ENCODE measurements around the gene ACTG1. TPM values are rescaled to one million over a fixed set of nuclear protein-coding genes. Genes with fewer than 3 reads are reported as not detected.

Gene ACTG1
- total RNA-seq, 1 donor from 2014 or later: 5,342 TPM

DNA sequence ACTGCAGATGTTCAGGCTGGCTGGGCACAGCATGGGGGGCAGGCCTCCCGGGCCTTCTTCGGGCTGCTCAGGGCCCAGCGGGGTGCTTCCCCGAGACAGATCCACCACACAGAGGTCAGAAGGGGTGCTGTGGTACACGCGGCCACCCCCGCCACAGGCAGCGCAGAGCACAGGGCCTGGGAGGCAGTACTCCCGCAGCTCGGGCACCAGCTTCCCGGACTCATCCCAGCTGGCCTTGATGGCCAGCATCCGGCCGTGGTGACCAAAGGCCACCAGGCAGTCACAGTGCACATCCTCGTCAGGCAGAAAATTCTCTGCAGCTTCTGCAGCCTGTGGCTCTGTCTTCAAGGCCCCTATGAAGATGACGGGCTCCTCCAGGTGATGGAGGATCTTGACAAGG, 37.7 kb upstream of the ACTG1 start:
- H3K36me3 Mint-ChIP-seq (ENCODE audit: unreplicated experiment): no peaks in the 10 kb centered on the region
- peaks cover 14% of the 10 kb centered on the region for H3K9me3 Mint-ChIP-seq (ENCODE audit: unreplicated experiment)
- no peak for DNase-seq
- peaks cover 10% of the 10 kb centered on the region for H3K4me1 Mint-ChIP-seq (ENCODE audit: low read depth, unreplicated experiment)
- H3K27ac Mint-ChIP-seq (ENCODE audit: unreplicated experiment): no peak overlapping the region
- peaks cover 13% of the 10 kb centered on the region for H3K27me3 Mint-ChIP-seq (ENCODE audit: unreplicated experiment)
- TF ChIP-seq, protein P1, sequence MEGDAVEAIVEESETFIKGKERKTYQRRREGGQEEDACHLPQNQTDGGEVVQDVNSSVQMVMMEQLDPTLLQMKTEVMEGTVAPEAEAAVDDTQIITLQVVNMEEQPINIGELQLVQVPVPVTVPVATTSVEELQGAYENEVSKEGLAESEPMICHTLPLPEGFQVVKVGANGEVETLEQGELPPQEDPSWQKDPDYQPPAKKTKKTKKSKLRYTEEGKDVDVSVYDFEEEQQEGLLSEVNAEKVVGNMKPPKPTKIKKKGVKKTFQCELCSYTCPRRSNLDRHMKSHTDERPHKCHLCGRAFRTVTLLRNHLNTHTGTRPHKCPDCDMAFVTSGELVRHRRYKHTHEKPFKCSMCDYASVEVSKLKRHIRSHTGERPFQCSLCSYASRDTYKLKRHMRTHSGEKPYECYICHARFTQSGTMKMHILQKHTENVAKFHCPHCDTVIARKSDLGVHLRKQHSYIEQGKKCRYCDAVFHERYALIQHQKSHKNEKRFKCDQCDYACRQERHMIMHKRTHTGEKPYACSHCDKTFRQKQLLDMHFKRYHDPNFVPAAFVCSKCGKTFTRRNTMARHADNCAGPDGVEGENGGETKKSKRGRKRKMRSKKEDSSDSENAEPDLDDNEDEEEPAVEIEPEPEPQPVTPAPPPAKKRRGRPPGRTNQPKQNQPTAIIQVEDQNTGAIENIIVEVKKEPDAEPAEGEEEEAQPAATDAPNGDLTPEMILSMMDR (IDR thresholded peaks at IDR 0.05; ENCODE audit: partially characterized antibody, unreplicated experiment): no peak
- peak overlapping the region; percentile 46 for H3K4me3 Mint-ChIP-seq (ENCODE audit: unreplicated experiment)

DNA sequence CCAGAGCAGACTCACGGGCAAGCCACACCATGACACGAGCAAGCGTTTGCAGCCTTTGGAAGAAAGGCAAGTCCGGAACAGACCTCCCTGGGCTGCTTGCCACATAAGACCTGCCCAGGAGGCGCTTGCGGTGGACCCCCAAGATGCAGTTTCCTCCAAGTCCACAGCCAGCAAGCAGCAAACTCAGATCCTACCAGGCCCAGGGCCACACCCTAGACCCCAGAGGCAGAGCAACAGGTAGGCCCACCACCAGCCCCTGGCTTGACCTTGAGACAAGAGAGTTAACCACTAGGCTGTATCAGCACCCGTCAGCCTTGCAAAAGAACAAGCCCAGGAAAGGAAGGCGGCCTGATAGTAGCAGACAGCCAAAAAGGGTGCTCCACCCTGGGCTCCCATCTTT, 37.2 kb upstream of the ACTG1 start:
- Mint-ChIP-seq H3K27ac (ENCODE audit: unreplicated experiment) (peak overlapping the region; percentile 48), H3K9me3 (ENCODE audit: unreplicated experiment) (peaks cover 14% of the 10 kb centered on the region), H3K4me3 (ENCODE audit: unreplicated experiment) (no peak overlapping the region), H3K36me3 (ENCODE audit: unreplicated experiment) (no peaks in the 10 kb centered on the region), H3K27me3 (ENCODE audit: unreplicated experiment) (peaks cover 13% of the 10 kb centered on the region), H3K4me1 (ENCODE audit: low read depth, unreplicated experiment) (peaks cover 10% of the 10 kb centered on the region)
- TF ChIP-seq, protein P1 (IDR thresholded peaks at IDR 0.05; ENCODE audit: partially characterized antibody, unreplicated experiment): no peak
- DNase-seq: no peak

DNA sequence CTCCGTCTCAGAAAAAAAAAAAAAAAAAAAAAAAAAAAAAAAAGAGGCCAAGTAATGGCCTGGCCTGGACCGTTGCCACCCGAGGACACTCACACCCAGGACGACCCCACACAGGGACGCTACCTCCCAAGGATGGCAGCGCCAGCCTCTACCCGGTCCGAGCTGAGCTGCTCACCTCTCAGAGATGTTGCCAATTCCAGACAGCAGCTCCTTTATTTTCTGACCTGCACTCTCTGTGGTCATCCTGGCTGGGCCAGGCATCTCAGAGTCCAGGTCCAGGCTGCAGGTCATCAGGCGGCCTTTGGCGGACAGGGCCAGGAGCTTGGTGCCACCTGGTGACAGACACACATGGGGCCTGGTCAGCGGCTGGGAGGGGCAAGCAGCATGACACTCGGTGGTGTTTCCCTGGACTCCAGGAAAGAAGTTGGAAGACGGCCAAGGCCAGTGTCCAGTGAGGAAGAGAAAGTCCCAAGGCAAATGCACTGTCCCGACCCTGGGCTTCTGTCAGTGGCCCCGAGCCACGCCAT, 36.5 kb upstream of the ACTG1 start:
- H3K27me3 Mint-ChIP-seq (ENCODE audit: unreplicated experiment): peaks cover 10% of the 10 kb centered on the region
- no peak overlapping the region for H3K27ac Mint-ChIP-seq (ENCODE audit: unreplicated experiment)
- no peak overlapping the region for H3K4me3 Mint-ChIP-seq (ENCODE audit: unreplicated experiment)
- TF ChIP-seq, protein P1 (IDR thresholded peaks at IDR 0.05; ENCODE audit: partially characterized antibody, unreplicated experiment): no peak
- H3K4me1 Mint-ChIP-seq (ENCODE audit: low read depth, unreplicated experiment): peaks cover 10% of the 10 kb centered on the region
- no peak for DNase-seq
- H3K9me3 Mint-ChIP-seq (ENCODE audit: unreplicated experiment): peaks cover 14% of the 10 kb centered on the region
- H3K36me3 Mint-ChIP-seq (ENCODE audit: unreplicated experiment): no peaks in the 10 kb centered on the region

DNA sequence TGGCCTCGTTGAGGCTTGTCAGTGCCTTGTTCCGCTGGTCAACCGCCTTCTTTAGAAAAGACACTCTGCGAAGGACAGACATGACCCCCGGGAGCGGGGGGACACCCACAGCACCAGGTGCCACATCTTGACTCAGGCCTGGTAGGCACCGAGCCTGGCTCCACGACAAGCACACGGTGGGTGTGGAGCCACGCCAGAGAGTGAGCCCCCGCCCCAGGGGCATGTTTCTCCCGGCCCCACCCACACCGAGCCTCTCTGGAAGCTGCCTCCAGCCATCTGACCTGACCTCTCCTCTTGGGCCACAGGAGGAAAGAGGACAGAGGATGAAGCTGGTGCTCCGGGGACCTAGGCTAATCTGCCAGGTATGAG, 35.0 kb upstream of the ACTG1 start:
- H3K9me3 Mint-ChIP-seq (ENCODE audit: unreplicated experiment): peaks cover 7% of the 10 kb centered on the region
- peaks cover 7% of the 10 kb centered on the region for H3K27me3 Mint-ChIP-seq (ENCODE audit: unreplicated experiment)
- H3K36me3 Mint-ChIP-seq (ENCODE audit: unreplicated experiment): no peaks in the 10 kb centered on the region
- TF ChIP-seq, protein P1 (IDR thresholded peaks at IDR 0.05; ENCODE audit: partially characterized antibody, unreplicated experiment): no peak
- H3K27ac Mint-ChIP-seq (ENCODE audit: unreplicated experiment): no peak overlapping the region
- H3K4me3 Mint-ChIP-seq (ENCODE audit: unreplicated experiment): no peak overlapping the region
- peaks cover 2% of the 10 kb centered on the region for H3K4me1 Mint-ChIP-seq (ENCODE audit: low read depth, unreplicated experiment)
- no peak for DNase-seq

DNA sequence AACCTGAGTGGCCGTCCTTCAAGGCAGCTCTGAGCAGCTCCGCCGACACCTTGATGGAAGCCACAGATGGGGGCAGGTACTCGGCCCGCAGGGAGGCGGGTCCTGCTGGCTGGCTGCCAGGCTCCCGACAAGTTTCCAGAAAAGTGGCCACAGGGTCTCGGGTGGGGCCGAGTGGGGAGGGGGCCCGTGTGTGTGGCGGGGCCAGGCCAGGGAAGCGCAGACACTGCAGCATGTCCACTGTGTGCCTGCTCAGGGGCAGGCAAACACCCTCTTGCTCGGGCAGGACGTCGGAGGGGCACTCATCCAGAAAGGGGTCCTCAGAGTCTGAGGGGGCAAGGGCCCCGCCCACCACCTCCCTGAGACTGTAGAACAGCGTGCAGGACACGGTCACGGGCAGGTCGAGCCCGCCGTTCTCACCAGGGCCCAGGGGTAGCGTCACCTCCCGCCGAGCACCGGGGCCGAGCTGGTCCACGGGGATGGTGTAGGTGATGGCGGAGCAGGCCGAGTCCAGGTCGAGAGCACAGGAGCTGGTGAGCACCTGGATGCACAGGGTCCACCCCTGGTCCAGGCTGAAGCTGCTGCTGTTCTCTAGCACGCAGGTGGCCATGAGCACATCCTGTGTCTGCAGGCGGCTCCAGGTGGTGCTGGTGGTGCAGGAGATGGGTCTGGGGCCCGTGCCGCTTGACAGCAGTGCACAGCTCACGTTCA, 34.5 kb upstream of the ACTG1 start:
- peaks cover 7% of the 10 kb centered on the region for H3K27me3 Mint-ChIP-seq (ENCODE audit: unreplicated experiment)
- H3K4me3 Mint-ChIP-seq (ENCODE audit: unreplicated experiment): no peak overlapping the region
- H3K9me3 Mint-ChIP-seq (ENCODE audit: unreplicated experiment): peaks cover 9% of the 10 kb centered on the region
- DNase-seq: no peak
- H3K27ac Mint-ChIP-seq (ENCODE audit: unreplicated experiment): no peak overlapping the region
- TF ChIP-seq, protein P1 (IDR thresholded peaks at IDR 0.05; ENCODE audit: partially characterized antibody, unreplicated experiment): no peak
- no peaks in the 10 kb centered on the region for H3K36me3 Mint-ChIP-seq (ENCODE audit: unreplicated experiment)
- peaks cover 2% of the 10 kb centered on the region for H3K4me1 Mint-ChIP-seq (ENCODE audit: low read depth, unreplicated experiment)
